ENCODE measurements around the gene ADAM33.

DNA sequence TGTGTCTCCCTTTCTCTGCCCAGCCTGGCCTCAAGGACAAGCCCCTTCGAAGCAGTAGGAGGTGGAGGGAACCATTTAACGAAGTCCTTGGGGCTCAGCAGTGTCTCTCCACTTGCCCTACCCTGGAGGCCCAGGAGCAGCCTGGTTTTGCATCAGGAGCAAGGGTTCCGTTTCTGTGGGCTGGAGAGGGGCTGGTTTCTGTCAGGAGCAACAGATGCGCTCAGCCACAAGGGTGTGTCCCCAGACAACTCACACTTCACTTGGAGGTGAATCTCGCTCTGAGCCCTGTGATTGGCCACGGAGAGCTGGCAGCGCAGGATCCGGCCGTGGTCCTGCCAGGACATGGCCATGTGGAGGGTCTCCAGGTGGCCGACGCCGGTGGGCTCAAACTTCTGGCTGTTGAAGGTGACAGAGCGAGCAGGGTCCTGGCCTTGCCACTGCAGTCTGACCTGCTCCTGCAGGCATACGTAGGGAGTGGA is 23.7 kb upstream of the ADAM33 start:
- TF ChIP-seq, protein P1, sequence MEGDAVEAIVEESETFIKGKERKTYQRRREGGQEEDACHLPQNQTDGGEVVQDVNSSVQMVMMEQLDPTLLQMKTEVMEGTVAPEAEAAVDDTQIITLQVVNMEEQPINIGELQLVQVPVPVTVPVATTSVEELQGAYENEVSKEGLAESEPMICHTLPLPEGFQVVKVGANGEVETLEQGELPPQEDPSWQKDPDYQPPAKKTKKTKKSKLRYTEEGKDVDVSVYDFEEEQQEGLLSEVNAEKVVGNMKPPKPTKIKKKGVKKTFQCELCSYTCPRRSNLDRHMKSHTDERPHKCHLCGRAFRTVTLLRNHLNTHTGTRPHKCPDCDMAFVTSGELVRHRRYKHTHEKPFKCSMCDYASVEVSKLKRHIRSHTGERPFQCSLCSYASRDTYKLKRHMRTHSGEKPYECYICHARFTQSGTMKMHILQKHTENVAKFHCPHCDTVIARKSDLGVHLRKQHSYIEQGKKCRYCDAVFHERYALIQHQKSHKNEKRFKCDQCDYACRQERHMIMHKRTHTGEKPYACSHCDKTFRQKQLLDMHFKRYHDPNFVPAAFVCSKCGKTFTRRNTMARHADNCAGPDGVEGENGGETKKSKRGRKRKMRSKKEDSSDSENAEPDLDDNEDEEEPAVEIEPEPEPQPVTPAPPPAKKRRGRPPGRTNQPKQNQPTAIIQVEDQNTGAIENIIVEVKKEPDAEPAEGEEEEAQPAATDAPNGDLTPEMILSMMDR (IDR thresholded peaks at IDR 0.05): no peak
- TF ChIP-seq EZH2 (IDR thresholded peaks at IDR 0.05): no peak
